K562 (cell line): ENCODE results near the gene PHAX. TPM values are rescaled to one million over a fixed set of nuclear protein-coding genes. Genes with fewer than 3 reads are reported as not detected.

ENCODE experiments used
- ATF1 ChIP-seq, 2 experiments: fragments of 450-650 bp in 1 of 2; IDR thresholded peaks; 2 replicates each; pipeline ENCODE4 v1.6.1; 2016; ENCODE audit warnings: missing compliant biosample characterization in 1 of 2, missing genetic modification characterization in 1 of 2
- BRCA1 ChIP-seq, 2 experiments: fragments of 450-650 bp in 1 of 2; sonication (generic) in 1 of 2; formaldehyde crosslinking in 1 of 2; IDR thresholded peaks; 2 replicates each; pipeline versions ENCODE4 v1.5.0 to v1.6.1; 2017 to 2020; ENCODE audit warnings: mild to moderate bottlenecking in 1 of 2, missing genetic modification reagents in 1 of 2
- CBFB ChIP-seq: sonication (generic); formaldehyde crosslinking; IDR thresholded peaks from 2 replicates; pipeline ENCODE4 v1.4.0; 2020; ENCODE audit warnings: mild to moderate bottlenecking, missing genetic modification reagents
- CBX3 ChIP-seq, 2 experiments: IDR thresholded peaks; 1 replicate in 1 of 2; 2 replicates in 1 of 2; pipeline ENCODE4 v1.6.1; 2012; ENCODE audit warnings: inconsistent platforms in 2 of 2, low read length in 2 of 2, borderline replicate concordance in 1 of 2, control low read depth in 1 of 2
- EGR1 ChIP-seq: fragments of 450-650 bp; conservative IDR thresholded peaks from 2 replicates; pipeline ENCODE4 v1.6.1; 2017; ENCODE audit warnings: mild to moderate bottlenecking
- GTF2E2 ChIP-seq: fragments of 200-800 bp; sonication (Bioruptor generic); IDR thresholded peaks from 2 replicates; pipeline ENCODE4 v1.6.1; 2016; ENCODE audit warnings: missing genetic modification characterization, missing compliant biosample characterization
- HOXB6 ChIP-seq: fragments of 250-450 bp; sonication (Bioruptor Pico); IDR thresholded peaks from 2 replicates; pipeline ENCODE4 v1.5.1; 2022; ENCODE audit warnings: mild to moderate bottlenecking, borderline replicate concordance
- JUND ChIP-seq, 2 experiments: IDR thresholded peaks; 2 replicates in 1 of 2; 3 replicates in 1 of 2; pipeline ENCODE4 v1.6.1; 2011; ENCODE audit warnings: borderline replicate concordance in 2 of 2, low read depth in 2 of 2, low read length in 2 of 2, improper control_type of control experiment in 1 of 2, missing biosample characterization in 1 of 2, missing genetic modification characterization in 1 of 2, missing genetic modification reagents in 1 of 2
- KLF1 ChIP-seq: fragments of 450-650 bp; IDR thresholded peaks from 2 replicates; pipeline ENCODE4 v1.6.1; 2016; ENCODE audit warnings: missing genetic modification characterization, missing compliant biosample characterization
- NFRKB ChIP-seq: fragments of 450-650 bp; IDR thresholded peaks from 2 replicates; pipeline ENCODE4 v1.6.1; 2016; ENCODE audit warnings: low read depth
- NR2C1 ChIP-seq, 2 experiments: fragments of 450-650 bp; IDR thresholded peaks; 2 replicates each; pipeline ENCODE4 v1.6.1; 2017; ENCODE audit warnings: mild to moderate bottlenecking in 2 of 2, antibody characterized with exemption in 1 of 2, inconsistent platforms in 1 of 2, missing compliant biosample characterization in 1 of 2, missing genetic modification characterization in 1 of 2
- POLR2A ChIP-seq: fragments of 450-650 bp; conservative IDR thresholded peaks from 2 replicates; pipeline ENCODE4 v1.6.1; 2016
- RUNX1 ChIP-seq: sonication (generic); IDR thresholded peaks from 2 replicates; pipeline ENCODE4 v1.6.1; 2016; ENCODE audit warnings: antibody characterized with exemption, low read depth
- ZNF146 ChIP-seq: IDR thresholded peaks from one replicate; pipeline ENCODE4 v1.6.1; 2018; ENCODE audit warnings: missing compliant biosample characterization; ENCODE audit not compliant: unreplicated experiment
- ZNF165 ChIP-seq: fragments of 250-450 bp; sonication (Bioruptor Pico); IDR thresholded peaks from 2 replicates; pipeline ENCODE4 v1.4.0; 2020; ENCODE audit warnings: borderline replicate concordance
- ZNF274 ChIP-seq: IDR thresholded peaks from 2 replicates; pipeline ENCODE4 v1.6.1; 2011; ENCODE audit warnings: low read depth, mild to moderate bottlenecking, low read length, moderate library complexity, borderline replicate concordance
- ZNF384 ChIP-seq: IDR thresholded peaks from 2 replicates; pipeline ENCODE4 v1.6.1; 2012; ENCODE audit warnings: low read depth, low read length, improper control_type of control experiment
- ZSCAN32 ChIP-seq: fragments of 450-650 bp; formaldehyde crosslinking; IDR thresholded peaks from 2 replicates; pipeline ENCODE4 v1.4.0; 2020; ENCODE audit warnings: mild to moderate bottlenecking, moderate library complexity
- polyA plus RNA-seq, 8 experiments: library from polyadenylated mRNA; depleted of rRNA in 4 of 8; stranded (reverse) in 5 of 8; unstranded in 3 of 8; fragments of >200 nt; fragmentation: Nextera tagmentation in 2 of 8; fragmentation: Illumina TruSeq in 1 of 8; extraction: Ambion mirVana in 2 of 8; extraction: Trizol in 1 of 8; gene quantifications; 2 replicates each; pipeline versions ENCODE4 v1.2.1 to v1.2.3, GENCODE V29; 2011 to 2014; ENCODE audit warnings: inconsistent platforms in 1 of 8, missing spikeins in 1 of 8
- total RNA-seq, 7 experiments: library from RNA; depleted of rRNA in 6 of 7; stranded (reverse); fragments of >200 nt in 6 of 7; fragmentation: Illumina TruSeq in 2 of 7; extraction: Trizol in 2 of 7; gene quantifications; 2 replicates each; pipeline versions ENCODE4 v1.2.1 to v1.2.3, GENCODE V29; 2011 to 2021; ENCODE audit warnings: low replicate concordance in 1 of 7
- TF ChIP-seq, protein P1 (sequence below): fragments of 450-650 bp; IDR thresholded peaks from 2 replicates; pipeline ENCODE4 v1.6.1; 2018; ENCODE audit warnings: mild to moderate bottlenecking, low read depth; ENCODE audit not compliant: partially characterized antibody
- TF ChIP-seq, protein P2 (sequence below): sonication (generic); IDR thresholded peaks from 2 replicates; pipeline ENCODE4 v1.6.1; 2016

Gene PHAX
- total and polyA plus RNA-seq, 9 of the 15 experiments (the other 6 are each of a cell fraction or from before 2014, with no cell fraction given) = 20.2 to 59.8 (median 43.5) TPM

DNA sequence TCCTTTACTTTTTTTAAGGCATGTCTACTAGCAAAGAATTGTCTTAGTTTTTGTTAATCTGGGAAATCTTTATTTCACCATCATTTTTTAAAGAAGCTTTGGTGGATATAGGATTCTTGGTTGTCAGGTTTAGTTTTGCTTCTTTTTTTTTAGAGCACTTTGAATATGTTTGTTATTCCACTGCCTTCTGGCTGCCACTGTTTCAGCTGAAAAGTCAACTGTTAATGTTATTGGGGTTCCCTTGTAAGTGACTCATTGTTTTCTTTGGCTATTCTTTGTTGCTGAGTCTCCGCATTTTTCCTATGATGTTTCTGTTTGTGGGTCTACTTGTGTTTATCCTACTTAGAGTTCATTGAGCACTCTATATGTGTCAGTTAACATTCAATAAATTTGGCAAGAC lies 44.4 kb downstream of the PHAX start (continued):
- TF ChIP-seq NR2C1 (IDR thresholded peaks at IDR 0.05) (no peak), NR2C1 (tag; IDR thresholded peaks at IDR 0.05) (no peak), GTF2E2 (tag) (no peak), CBFB (no peak), NFRKB (no peak), EGR1 (no peak), RUNX1 (no peak), BRCA1 (IDR thresholded peaks at IDR 0.05) (no peak), BRCA1 (CRISPR knock-in tag; IDR thresholded peaks at IDR 0.05) (no peak), POLR2A (no peak), ZNF274 (no peak), HOXB6 (no peak), JUND (IDR thresholded peaks at IDR 0.05; ENCODE audit: borderline replicate concordance, low read depth, low read length) (peak; percentile 42; the same call in 1 of the 2 replicates), JUND (tag; IDR thresholded peaks at IDR 0.05; ENCODE audit: borderline replicate concordance, low read depth, low read length) (peak; percentile 43; the same call in 1 of the 3 replicates), CBX3 (IDR thresholded peaks at IDR 0.05; ENCODE audit: borderline replicate concordance in 1 of 2, low read length in 2 of 2) (peak in 1 of 2 experiments; percentile 99; a peak in 2 of 3 replicates), ZSCAN32 (CRISPR knock-in tag) (no peak), KLF1 (tag) (no peak), ATF1 (CRISPR knock-in tag; IDR thresholded peaks at IDR 0.05) (no peak), ATF1 (tag; IDR thresholded peaks at IDR 0.05) (no peak), ZNF384 (peak; percentile 24; the same call in 1 of the 2 replicates), ZNF146 (CRISPR knock-in tag) (no peak), ZNF165 (CRISPR knock-in tag) (no peak)
- TF ChIP-seq, protein P1, sequence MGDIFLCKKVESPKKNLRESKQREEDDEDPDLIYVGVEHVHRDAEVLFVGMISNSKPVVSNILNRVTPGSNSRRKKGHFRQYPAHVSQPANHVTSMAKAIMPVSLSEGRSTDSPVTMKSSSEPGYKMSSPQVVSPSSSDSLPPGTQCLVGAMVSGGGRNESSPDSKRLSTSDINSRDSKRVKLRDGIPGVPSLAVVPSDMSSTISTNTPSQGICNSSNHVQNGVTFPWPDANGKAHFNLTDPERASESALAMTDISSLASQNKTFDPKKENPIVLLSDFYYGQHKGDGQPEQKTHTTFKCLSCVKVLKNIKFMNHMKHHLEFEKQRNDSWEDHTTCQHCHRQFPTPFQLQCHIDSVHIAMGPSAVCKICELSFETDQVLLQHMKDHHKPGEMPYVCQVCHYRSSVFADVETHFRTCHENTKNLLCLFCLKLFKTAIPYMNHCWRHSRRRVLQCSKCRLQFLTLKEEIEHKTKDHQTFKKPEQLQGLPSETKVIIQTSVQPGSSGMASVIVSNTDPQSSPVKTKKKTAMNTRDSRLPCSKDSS = peak; percentile 87
- TF ChIP-seq, protein P2, sequence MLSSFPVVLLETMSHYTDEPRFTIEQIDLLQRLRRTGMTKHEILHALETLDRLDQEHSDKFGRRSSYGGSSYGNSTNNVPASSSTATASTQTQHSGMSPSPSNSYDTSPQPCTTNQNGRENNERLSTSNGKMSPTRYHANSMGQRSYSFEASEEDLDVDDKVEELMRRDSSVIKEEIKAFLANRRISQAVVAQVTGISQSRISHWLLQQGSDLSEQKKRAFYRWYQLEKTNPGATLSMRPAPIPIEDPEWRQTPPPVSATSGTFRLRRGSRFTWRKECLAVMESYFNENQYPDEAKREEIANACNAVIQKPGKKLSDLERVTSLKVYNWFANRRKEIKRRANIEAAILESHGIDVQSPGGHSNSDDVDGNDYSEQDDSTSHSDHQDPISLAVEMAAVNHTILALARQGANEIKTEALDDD = no peak
